Activated CD4-positive, alpha-beta T cell treated with anti-CD3 and anti-CD28 coated beads, Interleukin-2, amount 50 U/mL, for 4 hours (primary cell): ENCODE measurements around the gene DSG2.
"Not testable (repeated sequence)": the region's sequence is repeated elsewhere in the genome, so short reads cannot be mapped to it uniquely, and the experiment has no call there.

Source experiments
- DNase-seq, 2 experiments: peaks; one replicate each; pipeline ENCODE4 v3.0.0-alpha.2; 2020

The DSG2 gene

GRCh38 chr18:31503011-31503410, 5.0 kb downstream of the DSG2 start:
- no peak for DNase-seq

GRCh38 chr18:31504455-31505147, 6.6 kb downstream of the DSG2 start:
- no peak for DNase-seq

GRCh38 chr18:31505156-31505555, 7.2 kb downstream of the DSG2 start:
- DNase-seq = no peak

DNA sequence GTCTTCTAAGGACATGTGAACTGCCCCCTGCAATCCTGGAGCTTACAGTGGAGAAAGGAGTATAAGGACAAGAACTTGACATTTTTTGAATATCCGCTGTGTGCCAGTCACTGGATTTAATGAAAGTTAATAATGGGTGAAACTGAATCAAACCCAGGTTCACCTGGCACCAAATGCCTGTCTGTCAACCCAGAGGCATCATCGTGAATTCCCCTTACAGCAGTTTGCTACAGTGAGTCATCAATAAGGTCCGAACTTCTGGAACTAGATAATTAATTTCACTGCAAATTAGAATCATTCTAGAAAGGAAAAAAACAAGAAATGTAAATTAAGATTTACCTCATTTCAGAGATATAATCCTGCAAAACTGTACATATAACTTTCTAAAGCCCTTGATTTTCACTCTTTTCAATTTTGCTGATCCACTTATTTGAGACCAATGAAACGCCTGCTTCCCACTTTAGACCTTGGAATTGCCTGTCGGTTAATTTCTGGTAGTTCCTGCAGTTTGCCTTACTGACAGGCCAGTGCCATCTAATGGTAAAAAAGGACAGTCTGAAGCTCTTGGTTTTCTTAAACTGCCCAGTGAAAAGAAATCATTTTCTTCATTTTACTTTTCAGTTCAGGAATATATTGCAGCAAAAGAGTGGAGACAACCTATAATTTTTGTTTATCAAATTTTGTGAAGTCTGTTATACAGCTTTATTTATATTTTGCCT, 8.2 kb downstream of the DSG2 start:
- no peak for DNase-seq

DNA sequence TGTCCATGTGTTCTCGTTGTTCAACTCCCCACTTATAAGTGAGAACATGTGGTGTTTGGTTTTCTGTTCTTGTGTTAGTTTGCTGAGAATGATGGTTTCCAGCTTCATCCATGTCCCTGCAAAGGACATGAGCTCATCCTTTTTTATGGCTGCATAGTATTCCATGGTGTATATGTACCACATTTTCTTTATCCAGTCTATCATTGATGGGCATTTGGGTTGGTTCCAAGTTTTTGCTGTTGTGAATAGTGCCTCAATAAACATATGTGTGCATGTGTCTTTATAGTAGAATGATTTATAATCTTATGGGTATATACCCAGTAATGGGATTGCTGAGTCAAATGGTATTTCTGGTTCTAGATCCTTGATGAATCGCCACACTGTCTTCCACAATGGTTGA, 9.1 kb downstream of the DSG2 start:
- DNase-seq = not testable (repeated sequence)

GRCh38 chr18:31508781-31509180, 10.8 kb downstream of the DSG2 start:
- DNase-seq = no peak

DNA sequence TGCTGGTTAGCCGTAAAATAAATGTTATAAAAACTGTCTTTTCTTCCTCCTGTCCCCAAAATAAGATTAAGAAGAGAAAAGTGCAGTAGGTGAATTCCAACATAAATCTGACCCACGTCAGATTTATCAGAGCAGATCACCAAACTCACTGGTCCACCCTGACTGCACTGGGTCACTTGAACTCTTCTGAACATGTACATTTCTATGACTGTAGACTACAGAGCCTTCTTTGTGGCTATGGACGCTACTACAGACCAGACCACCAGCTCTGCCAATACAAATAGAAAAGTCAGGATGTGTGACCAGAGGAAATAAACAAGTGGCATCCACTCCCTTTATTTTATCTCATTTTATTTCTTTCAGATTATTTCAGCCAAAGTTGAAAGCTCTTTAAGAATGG, 11.6 kb downstream of the DSG2 start:
- no peak for DNase-seq

DNA sequence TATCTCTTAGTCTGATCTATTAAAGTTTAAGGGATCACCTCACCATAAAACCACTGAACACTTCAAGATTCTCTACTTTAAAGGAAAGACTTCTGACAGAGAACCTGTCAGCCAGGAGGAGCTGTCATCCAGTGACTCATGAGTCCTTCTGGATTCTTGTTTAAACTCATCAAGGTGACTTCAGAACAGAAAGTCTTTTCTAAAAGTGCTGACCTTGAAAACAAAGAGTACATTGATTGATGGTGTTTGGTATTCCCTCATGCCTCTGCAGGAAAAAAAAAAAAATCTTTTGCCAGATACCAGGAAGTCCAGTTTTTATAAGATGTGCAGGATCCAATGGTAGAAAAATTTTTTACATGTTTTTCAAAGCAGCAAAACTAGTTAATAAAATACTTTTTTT, 12.3 kb downstream of the DSG2 start:
- DNase-seq = no peak

DNA sequence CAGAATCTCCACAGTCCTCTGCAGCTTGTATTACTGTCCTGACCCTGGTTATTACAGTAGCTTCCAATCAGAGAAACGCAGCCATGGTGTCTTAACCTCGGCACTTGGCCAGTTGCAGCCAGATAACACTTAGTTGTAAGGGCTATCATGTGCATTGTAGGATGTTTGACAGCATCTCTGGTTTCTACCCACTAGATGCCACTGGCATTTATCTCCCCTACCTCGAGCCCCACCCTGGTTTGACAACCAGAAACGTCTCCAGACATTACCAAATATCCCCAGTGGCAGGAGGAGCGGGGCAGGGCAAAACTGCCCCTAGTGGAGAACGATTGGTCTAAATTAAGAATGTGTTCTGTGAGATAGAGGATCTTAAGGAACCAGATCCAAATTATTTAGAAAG, 13.1 kb downstream of the DSG2 start:
- DNase-seq = no peak

DNA sequence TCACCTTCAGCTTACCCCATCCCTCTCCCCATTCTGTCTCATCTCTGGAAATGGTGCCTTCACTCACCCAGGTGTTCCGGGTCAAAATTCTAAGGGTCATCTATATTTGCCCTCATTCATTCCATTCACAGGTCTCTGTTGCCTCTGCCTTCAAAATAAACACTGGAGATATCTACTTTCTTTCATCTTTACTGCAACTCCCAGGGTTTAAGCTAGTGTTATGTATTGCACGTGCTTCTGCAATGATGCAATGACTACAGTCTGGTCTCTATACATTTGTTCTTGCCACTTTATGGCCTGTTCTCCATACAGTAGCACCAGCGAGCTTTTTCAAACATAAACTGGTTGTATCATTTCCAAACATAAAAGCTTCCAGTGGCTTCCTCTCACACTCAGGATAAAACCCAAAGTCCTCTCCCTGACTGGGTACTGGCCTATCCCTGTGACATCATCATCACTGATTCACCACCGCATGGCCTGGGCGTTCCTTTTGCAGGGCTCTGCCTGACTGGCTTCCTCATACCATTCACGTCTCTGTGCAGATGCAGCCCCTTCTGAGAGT, 14.3 kb downstream of the DSG2 start:
- DNase-seq = no peak

- no peak for DNase-seq
Observed at GRCh38 chr18:31513189-31513935, 15.4 kb downstream of the DSG2 start.

DNA sequence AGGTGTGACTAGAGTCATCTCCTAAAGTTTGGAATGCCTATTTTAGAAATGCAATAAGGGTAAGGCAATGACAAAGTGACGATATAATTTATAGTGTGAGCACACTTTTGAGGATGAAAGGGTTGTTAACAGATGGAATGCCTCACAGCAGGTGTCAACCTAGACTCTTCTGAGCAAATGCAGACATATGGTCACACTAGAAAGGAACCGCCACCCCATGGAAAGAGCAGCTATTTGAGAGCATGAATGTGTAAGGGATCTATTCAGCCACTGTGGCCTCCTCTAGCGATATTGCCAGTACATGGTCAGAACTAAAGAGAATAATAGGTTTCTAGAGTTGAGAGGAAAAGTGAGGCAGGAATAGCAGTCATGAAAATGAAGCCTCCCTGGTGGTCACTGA, 18.5 kb downstream of the DSG2 start:
- DNase-seq = no peak

DNA sequence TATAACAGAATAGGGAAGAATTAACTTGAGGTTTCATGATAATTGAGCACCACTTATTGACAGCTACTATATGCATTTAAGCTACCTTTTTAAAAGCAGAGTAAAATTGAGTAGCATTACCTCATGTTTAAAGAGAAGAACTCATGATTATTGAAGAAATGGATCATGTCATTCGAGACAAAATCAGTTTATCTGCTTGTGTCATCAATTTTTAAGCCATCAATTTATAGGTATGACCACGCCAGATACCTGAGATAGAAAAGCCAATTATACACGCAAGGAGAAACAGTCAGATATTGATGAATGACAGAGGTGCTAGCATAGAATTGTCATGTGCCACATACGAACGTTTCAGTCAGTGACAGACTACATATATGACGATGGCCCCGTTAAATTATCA, 28.4 kb downstream of the DSG2 start:
- no peak for DNase-seq

DNA sequence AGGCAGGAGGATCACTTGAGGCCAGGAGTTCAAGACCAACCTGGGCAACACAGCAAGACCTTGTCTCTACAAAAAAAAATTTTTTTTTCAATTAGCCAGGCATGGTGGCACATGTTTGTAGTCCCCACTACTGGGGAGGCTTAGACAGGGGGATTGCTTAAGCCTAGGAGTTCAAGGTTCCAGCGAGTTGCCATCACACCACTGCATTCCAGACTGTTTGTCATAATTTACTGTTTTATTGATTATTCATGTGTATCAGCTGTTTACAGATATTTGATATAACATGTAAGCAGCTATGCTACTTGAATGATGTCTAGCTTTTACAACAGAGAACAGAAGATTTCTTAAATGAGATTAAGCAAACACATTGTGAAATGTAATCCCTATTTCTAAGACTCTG, 35.3 kb downstream of the DSG2 start:
- no peak for DNase-seq

DNA sequence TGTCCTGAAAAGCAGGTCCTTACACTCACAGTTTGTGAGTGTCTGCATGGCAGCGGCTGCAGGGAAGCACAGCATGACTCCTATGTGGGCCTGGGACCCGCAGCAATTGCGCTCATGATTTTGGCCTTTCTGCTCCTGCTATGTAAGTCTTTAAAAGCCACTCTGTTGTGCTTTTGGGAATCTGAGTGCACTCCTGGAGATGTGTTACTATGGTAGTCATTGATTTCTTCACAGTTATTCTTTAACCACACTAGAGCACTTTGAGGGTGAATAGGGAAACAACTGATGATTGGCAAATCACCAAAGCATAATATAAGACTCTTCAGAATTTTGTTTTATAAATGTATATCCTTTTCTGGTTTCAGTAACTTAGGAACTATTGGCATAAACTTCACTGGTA, 40.9 kb downstream of the DSG2 start:
- DNase-seq = no peak

- no peak for DNase-seq
Observed at GRCh38 chr18:31546476-31546875, 48.5 kb downstream of the DSG2 start.

DNA sequence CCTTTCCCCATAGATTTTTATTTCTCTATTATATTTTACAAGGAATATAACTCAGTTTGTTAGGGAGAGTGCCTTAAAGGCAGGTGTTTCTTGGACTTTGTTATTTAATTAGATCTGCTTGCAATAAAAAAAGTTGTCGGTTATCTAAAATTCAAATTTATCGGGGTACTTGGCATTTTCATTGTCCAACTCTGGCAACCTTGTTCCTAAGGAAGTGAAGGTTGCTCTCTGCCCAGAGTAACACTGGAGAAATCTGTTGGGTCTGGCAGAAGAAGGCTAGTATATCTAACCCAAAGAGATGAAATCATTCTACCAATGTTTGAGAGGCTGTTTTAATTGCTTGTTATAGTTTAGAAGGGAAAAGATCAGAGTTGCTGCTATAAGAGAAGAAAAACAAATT, 50.9 kb downstream of the DSG2 start:
- DNase-seq = no peak

GRCh38 chr18:31549416-31549815, 51.4 kb downstream of the DSG2 start:
- no peak for DNase-seq

GRCh38 chr18:31551883-31552282, 53.9 kb downstream of the DSG2 start:
- DNase-seq = no peak

GRCh38 chr18:31553800-31554199, 55.8 kb downstream of the DSG2 start:
- DNase-seq = no peak

GRCh38 chr18:31554776-31555175, 56.8 kb downstream of the DSG2 start:
- no peak for DNase-seq

DNA sequence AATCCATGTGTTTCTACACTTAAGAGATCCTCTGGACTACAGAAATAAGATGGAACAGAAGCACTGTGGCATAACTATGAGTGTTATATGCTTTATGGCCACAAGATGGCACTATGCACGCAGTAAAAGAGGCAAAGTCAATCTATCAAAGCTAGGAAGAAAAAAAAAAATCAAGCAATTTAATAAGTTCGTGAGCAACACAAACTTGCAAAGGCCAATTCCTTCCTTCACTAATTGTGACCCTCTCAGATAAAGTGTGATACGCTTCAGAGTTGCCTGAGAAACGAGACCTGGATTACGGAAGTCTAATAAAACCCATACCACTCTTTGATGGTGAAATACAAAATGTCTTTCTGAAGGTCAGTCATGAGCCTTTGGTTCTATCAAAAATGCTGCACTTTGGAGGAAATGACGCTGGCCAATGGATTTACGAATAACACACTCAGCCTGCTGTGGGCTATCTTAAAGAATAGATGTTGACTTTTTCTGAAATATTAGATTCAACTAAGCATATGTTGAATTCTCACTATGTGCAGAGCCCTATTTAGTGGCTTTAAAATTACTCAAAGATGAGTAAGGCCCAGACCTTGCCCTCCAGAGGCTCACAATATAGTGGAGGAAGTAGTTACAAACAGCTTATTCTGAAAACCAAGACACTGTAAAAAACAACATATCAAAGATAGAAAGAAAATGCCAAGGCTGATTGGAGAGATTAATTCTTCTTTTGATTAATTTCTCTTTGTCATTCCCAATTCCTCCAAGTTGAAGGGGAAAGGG, 58.2 kb downstream of the DSG2 start:
- no peak for DNase-seq

DNA sequence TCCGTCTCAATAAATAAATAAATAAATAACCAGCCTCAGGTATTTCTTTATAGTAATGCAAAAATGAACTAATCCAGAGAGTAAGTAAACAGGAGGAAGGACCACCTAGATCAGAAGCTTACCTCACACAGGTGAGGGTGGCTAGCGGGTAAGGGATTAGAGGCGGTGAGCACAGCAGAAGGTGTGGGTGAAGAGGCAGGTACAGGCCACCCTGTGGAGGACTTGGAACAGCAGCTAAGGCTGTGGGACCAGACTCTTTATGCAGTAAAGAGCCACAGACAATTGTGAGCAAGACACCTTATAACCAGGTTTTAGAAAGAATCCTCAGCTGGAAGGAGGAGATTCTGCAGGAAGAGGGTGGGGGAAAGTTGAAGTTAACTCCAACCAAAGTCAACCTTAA, 59.5 kb downstream of the DSG2 start:
- no peak for DNase-seq
